ENCODE results near the gene LRRC70. TPM values are rescaled to one million over a fixed set of nuclear protein-coding genes. Genes with fewer than 3 reads are reported as not detected.

The LRRC70 gene
- total RNA-seq, 6 experiments from 2014 or later, result 0.13 to 0.50 (median 0.28) TPM

GRCh38 chr5:62575066-62575465 is 3.6 kb upstream of the LRRC70 start:
- H3K4me1 Mint-ChIP-seq (ENCODE audit: low read depth), result peaks cover 28% of the 10 kb centered on the region
- H3K4me3 Mint-ChIP-seq, result no peak overlapping the region
- DNase-seq, result no peak
- H3K36me3 Mint-ChIP-seq (ENCODE audit: low read depth), result no peaks in the 10 kb centered on the region
- H3K27ac Mint-ChIP-seq, result no peak overlapping the region
- no peaks in the 10 kb centered on the region for H3K27me3 Mint-ChIP-seq (ENCODE audit: insufficient read depth)
- TF ChIP-seq CTCF (IDR thresholded peaks at IDR 0.05), result no peak
- no peaks in the 10 kb centered on the region for H3K9me3 Mint-ChIP-seq

GRCh38 chr5:62575489-62575888 is 3.1 kb upstream of the LRRC70 start:
- DNase-seq, result no peak
- H3K9me3 Mint-ChIP-seq, result no peaks in the 10 kb centered on the region
- H3K27me3 Mint-ChIP-seq (ENCODE audit: insufficient read depth), result no peaks in the 10 kb centered on the region
- TF ChIP-seq CTCF (IDR thresholded peaks at IDR 0.05), result no peak
- H3K4me3 Mint-ChIP-seq, result no peak overlapping the region
- H3K27ac Mint-ChIP-seq, result no peak overlapping the region
- peaks cover 28% of the 10 kb centered on the region for H3K4me1 Mint-ChIP-seq (ENCODE audit: low read depth)
- H3K36me3 Mint-ChIP-seq (ENCODE audit: low read depth), result no peaks in the 10 kb centered on the region

- H3K4me3 Mint-ChIP-seq, result no peak overlapping the region
- no peak for TF ChIP-seq CTCF (IDR thresholded peaks at IDR 0.05)
Measured at GRCh38 chr5:62576570-62577170, 1.9 kb upstream of the LRRC70 start.

GRCh38 chr5:62577488-62577887 is 1.1 kb upstream of the LRRC70 start:
- no peak for DNase-seq
- Mint-ChIP-seq H3K9me3 (no peaks in the 10 kb centered on the region), H3K27ac (no peak overlapping the region), H3K4me3 (no peak overlapping the region), H3K36me3 (ENCODE audit: low read depth) (no peaks in the 10 kb centered on the region), H3K27me3 (ENCODE audit: insufficient read depth) (no peaks in the 10 kb centered on the region), H3K4me1 (ENCODE audit: low read depth) (peaks cover 39% of the 10 kb centered on the region)
- TF ChIP-seq CTCF (IDR thresholded peaks at IDR 0.05), result no peak

More at GRCh38 chr5:62576570-62577170, 1.9 kb upstream of the LRRC70 start:
- H3K27ac Mint-ChIP-seq, result no peak overlapping the region
- H3K4me1 Mint-ChIP-seq (ENCODE audit: low read depth), result peaks cover 31% of the 10 kb centered on the region
- DNase-seq, result no peak
- no peaks in the 10 kb centered on the region for H3K27me3 Mint-ChIP-seq (ENCODE audit: insufficient read depth)
- no peaks in the 10 kb centered on the region for H3K36me3 Mint-ChIP-seq (ENCODE audit: low read depth)
- H3K9me3 Mint-ChIP-seq, result no peaks in the 10 kb centered on the region

- no peak overlapping the region for H3K27ac Mint-ChIP-seq
- no peak for TF ChIP-seq CTCF (IDR thresholded peaks at IDR 0.05)
- no peaks in the 10 kb centered on the region for H3K9me3 Mint-ChIP-seq
- H3K36me3 Mint-ChIP-seq (ENCODE audit: low read depth), result no peaks in the 10 kb centered on the region
- no peak overlapping the region for H3K4me3 Mint-ChIP-seq
- no peaks in the 10 kb centered on the region for H3K27me3 Mint-ChIP-seq (ENCODE audit: insufficient read depth)
- peaks cover 30% of the 10 kb centered on the region for H3K4me1 Mint-ChIP-seq (ENCODE audit: low read depth)
- DNase-seq, result no peak
Measured at GRCh38 chr5:62579761-62580160, 1.1 kb downstream of the LRRC70 start.
